OCI-M2 (cell line): Measurements from ENCODE around the gene TNFAIP1.
A peak's percentile ranks its signal among the peaks of the same experiment; 100 is the strongest.
"Not testable (repeated sequence)": the region's sequence is repeated elsewhere in the genome, so short reads cannot be mapped to it uniquely, and the experiment has no call there.

Experiments used
- DNase-seq: peaks from one replicate; lab custom pipeline; 2025; ENCODE audit not compliant: unreplicated experiment; lab: John Stamatoyannopoulos, UW

TNFAIP1 gene

GRCh38 chr17:28335201-28335958, at the start of gene TNFAIP1, which contains the start of gene IFT20:
TSS of gene TNFAIP1 (plus strand) at chr17:28335761. CDS start at chr17:28339522, 3,761 bp downstream.
TSS of gene IFT20 (minus strand) at chr17:28335472. CDS start at chr17:28331985, 3,487 bp downstream.
- peak; percentile 76 for DNase-seq

GRCh38 chr17:28285965-28286364, 49.6 kb upstream of the TNFAIP1 start:
- no peak for DNase-seq

GRCh38 chr17:28290703-28291102, 44.9 kb upstream of the TNFAIP1 start:
- DNase-seq: no peak

GRCh38 chr17:28291780-28292330, 43.7 kb upstream of the TNFAIP1 start:
- DNase-seq: no peak

- DNase-seq: not testable (repeated sequence)
Measured at GRCh38 chr17:28292878-28293277, 42.7 kb upstream of the TNFAIP1 start.

- DNase-seq: no peak
Measured at GRCh38 chr17:28293994-28294393, 41.6 kb upstream of the TNFAIP1 start.

GRCh38 chr17:28295677-28296578, 39.6 kb upstream of the TNFAIP1 start:
- DNase-seq: no peak

- no peak for DNase-seq
Measured at GRCh38 chr17:28298449-28298848, 37.1 kb upstream of the TNFAIP1 start.

GRCh38 chr17:28306954-28307401, 28.6 kb upstream of the TNFAIP1 start:
- no peak for DNase-seq

GRCh38 chr17:28313841-28314240, 21.7 kb upstream of the TNFAIP1 start:
- DNase-seq: no peak

- no peak for DNase-seq
Measured at GRCh38 chr17:28315846-28316705, 19.5 kb upstream of the TNFAIP1 start.

- DNase-seq: no peak
Measured at GRCh38 chr17:28317099-28317965, 18.2 kb upstream of the TNFAIP1 start.

- no peak for DNase-seq
Measured at GRCh38 chr17:28317966-28318758, 17.4 kb upstream of the TNFAIP1 start.

- DNase-seq: peak; percentile 55
Measured at GRCh38 chr17:28318759-28319597, 16.6 kb upstream of the TNFAIP1 start, which contains the start of gene TMEM97. TSS of gene TMEM97 (plus strand) at chr17:28319200. CDS start at chr17:28319240, 40 bp downstream.

GRCh38 chr17:28319598-28319935, 16.0 kb upstream of the TNFAIP1 start:
- DNase-seq: no peak

- DNase-seq: no peak
Measured at GRCh38 chr17:28320215-28321061, 15.1 kb upstream of the TNFAIP1 start.

GRCh38 chr17:28324267-28324745, 11.3 kb upstream of the TNFAIP1 start:
- DNase-seq: no peak
